NCI-H128 (cell line): Measurements from ENCODE around the gene EPHB2.
"Not testable (repeated sequence)": the region's sequence is repeated elsewhere in the genome, so short reads cannot be mapped to it uniquely, and the experiment has no call there.

ENCODE experiments used
- DNase-seq: peaks from one replicate; lab custom pipeline; 2025; ENCODE audit not compliant: unreplicated experiment; lab: John Stamatoyannopoulos, UW

EPHB2 gene

DNA sequence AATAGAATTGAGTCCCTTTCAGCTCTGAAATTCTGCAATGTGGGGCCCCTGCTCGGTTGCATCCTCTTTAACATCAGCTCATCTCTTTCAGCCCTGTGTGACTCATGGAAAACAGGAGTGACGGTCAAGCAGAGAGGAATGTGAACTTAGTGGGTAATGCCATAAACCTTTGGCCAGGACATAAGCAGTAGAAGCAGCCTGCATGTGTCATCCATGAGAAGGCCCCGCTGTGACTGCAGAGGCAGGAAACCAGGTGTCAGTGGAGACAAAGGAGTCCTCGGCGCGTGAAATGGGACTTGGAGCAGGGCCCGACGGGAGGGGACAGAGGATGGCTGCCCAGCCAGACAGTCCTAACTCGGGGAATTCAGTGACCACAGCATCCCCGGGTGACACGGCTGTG is 21.1 kb upstream of the EPHB2 start:
- DNase-seq: no peak

DNA sequence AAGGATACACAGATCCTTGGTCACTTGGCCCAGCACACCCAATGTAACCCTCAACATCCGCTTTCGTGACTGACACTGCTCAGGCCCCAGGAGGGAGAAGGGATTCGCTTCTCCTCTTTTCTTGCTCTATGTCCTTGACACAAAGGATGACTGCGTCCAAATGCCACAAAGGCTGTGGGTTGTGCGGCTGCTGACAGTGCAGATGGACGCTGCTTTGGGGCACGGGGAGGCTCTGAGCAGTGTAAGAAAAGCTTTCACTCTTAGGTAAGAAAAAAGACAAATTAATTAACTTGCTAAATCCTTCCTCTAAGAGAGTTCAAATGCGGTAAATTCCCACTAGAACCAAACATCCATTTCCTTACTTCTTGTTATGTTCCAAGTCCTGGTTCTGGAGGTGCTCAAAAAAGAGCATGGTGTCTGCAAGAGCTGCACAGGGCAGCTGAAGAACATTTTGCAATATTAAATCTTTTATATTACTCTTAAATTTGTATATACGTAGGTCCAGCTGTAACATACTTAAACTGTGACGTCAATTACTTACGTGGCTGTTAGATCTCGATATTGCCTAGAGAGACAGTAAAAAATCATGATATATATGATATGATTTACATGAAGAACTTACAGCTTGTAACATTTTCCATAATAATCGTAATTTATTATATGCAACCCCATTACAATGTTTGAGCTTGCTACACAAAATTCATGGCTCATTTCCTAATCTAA is 19.4 kb upstream of the EPHB2 start:
- no peak for DNase-seq

DNA sequence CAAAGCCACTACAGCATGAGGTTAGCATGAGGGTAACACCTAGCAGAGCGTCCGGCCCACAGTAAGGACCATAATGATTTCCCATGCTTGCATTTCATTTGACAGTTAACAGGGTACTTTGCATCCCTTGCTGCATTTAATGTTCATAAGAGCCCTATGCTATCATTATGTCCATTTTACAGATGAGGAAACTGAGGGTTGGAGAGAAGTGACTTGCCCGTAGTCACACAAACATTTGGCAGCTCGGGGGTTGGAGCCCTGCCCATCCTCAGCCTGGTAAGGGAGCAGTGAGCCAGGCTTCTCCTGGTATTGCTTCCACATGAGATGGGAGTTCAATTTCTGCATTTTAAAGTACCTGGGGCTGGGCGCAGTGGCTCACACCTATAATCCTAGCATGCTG is 16.5 kb upstream of the EPHB2 start:
- no peak for DNase-seq

DNA sequence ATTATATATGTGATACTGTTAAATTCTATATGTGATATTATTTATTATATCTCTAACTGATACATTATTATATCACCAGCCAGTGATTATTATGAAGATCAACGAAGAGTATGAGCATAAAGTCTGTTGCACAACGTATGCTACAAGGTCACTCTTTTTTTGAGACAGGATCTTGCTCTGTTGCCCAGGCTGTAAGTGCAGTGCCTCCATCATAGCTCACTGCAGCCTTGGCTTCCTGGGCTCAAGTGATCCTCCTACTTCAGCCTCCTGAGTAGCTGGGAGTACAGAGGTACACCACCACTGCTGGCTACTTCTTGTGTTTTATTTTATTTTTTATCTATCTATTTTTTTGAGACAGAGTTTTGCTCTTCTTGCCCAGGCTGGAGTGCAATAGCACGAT is 14.0 kb upstream of the EPHB2 start:
- no peak for DNase-seq

DNA sequence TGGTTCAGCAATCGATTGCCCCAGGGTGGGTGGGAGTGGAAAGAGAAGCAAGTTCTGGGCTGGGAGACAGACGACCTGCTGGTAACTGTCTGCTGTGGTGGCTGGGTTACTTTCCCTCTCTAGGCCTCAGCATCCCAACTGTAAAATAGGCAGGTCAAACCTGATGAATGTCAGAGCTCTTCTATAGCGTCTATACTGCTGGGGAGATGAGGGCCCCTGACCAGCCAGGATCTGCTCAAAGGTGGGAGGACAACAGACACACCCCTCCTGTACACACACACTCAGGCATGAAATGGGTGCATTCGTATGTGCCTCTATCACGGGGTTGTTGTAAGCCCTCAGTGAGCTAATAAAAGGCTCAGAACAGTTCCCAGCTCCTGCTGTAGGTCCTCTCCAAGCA is 12.7 kb upstream of the EPHB2 start:
- no peak for DNase-seq

DNA sequence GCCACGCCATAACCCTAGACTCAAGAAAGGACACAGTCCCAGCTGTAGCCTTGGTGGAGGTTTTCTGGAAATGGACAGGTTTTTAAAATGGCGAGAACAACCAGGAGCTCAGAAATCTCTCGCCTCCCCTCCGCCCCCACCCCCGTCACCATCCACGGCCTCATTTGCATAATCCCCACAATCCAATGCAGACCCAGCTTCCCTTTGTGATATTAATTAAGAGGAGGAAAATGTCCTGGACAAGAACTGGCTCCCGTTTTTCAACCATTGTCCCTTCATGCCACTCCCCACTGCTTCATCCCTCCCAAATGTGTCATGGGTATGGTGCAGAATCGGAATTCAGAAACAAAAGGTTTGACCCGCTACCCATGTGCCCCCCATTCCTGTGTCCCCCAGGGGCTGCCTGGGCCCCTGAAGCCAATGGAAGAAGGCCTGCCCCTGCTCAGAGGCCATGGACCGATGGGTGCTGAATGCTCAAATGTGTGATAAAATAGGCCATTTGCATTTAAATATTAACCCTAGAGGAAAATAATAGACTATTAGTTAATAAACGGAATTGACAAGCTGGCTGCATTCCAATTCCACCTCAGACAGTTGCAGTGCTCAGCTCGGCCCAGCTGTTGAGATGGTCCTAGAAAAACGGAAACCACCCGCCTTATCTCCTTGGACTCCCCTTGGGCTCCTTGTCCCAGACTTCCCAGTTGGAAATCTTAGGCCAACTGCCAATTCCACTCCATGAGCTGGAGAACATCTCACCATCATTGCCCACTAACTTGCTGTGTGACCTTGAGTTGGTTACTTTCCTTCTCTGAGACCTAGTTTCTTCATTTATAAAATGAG is 10.7 kb upstream of the EPHB2 start:
- no peak for DNase-seq

DNA sequence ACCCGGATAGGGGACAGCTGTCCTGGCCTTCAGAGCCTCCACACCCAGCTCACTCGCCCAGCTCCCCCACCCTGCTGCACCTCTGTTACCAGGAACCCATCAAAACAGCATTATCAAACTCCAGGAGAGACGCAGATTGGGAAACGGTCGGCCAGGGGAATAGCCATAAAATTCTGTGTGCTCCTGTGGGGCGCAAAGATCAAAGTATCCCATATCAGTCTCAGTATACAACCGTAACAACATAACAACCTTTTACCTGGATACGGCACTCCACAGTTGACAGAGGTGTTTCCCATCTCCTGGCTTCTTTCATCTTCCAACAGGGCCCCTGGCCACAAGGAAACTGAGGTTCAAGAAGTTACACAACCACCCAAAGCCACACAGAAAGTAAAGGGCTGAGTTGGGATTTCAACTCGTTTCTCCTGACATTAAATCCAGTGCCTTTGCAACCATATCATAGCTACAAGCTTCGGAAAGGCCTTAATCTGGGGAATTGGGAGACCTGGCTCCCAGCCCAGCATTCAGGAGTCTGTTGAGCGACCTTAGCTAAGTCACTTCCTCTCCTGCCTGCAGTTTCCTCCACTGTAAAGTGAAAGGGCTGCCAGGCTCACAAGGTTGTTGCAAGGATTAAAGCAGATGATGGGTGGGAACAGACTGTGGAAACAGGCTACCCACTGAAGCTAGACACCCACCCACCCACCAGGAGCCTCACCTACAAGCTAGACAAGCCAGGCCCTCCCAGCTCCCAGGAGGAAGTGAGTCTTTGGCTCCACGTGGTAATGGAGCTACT is 8.1 kb upstream of the EPHB2 start:
- no peak for DNase-seq

DNA sequence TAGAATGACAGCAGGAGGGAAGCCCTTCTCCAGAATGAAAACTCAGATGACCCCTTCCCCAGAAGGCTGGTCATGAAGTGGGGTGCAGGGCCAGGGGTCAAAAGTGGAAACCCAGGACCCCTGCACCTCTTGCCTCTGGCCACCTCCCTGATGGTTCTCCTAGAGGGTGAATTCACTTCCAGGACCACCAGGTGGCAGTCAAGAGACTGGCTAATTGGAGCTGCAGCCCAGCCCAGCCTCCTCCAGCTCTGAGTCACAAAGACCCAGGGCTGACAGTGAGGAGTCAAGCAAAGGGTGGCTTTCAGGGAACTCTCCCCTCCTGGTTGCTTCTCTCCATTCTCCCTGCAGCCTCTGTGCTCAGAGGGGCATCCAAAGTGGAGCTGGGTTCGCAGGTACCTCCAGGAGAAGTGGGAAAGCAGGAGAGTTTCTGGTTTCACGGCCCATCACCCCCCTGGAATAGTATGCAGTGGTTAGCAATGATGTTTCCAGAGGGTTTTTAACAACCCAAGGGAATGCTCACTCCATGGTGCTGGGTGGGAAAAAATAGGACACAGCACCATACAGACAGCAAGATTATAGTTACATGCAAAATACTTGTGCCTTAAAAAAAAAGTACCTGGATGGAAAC is 6.1 kb upstream of the EPHB2 start:
- peak; percentile 65 for DNase-seq

DNA sequence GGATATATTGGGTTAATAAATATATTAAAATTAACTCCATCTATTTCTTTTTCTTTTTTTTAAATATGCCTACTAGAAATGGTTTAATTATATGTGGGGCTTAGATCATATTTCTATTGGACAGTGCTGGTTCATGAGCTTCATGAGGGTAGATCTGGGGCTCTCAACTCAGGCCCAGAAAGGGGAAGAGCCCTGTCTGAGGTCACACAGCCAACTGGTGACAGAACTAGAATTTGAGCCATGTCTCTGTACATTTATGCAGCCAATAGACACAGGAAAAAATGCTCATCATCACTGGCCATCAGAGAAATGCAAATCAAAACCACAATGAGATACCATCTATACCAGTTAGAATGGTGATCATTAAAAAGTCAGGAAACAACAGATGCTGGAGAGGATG is 5.1 kb upstream of the EPHB2 start:
- no peak for DNase-seq

DNA sequence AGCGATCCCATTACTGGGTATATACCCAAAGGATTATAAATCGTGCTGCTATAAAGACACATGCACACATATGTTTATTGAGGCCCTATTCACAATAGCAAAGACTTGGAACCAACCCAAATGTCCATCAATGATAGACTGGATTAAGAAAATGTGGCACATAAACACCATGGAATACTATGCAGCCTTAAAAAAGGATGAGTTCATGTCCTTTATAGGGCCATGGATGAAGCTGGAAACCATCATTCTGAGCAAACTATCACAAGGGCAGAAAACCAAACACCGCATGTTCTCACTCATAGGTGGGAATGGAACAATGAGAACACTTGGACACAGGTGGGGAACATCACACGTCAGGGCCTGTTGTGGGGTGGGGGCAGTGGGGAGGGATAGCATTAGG is 4.5 kb upstream of the EPHB2 start:
- DNase-seq: not testable (repeated sequence)

DNA sequence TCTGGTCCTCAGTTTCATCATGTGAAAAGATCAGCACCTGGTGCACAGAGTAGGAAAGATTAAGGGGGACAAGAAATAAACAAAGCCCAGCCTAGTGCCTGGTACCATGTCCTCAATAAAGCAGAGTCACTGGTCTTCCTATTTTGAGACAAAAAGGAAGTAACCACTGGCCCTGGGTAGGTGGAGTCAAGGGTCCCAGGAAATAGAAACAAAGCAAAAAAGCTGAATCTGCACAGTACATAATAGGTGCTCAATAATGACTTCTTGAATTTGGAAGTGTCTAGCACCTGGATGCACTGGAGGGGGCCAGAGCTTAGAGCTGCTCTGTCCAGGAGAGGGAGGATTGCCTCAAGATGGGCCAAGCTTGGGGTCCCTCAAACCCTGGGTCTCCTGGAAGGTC is 1.9 kb upstream of the EPHB2 start:
- DNase-seq: no peak

DNA sequence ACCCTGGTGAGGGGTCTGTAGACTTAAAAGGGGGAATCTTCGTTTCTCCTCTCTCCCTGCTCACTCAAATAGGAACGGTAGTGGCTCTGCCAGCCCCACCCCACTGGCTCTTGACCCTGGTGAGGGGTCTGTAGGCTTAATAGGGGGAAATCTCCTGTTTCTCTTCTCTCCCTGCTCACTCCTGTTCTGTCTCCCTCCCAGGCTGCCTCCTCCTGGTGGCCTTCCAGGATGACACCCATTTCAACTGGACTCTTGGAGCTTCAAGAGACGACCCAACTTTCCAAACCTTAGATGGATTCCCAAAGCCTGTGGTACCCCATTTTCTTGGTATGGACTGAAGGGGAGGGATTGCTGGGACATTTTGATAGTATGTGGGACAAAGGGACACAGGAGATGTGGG is 1.4 kb upstream of the EPHB2 start:
- DNase-seq: no peak

DNA sequence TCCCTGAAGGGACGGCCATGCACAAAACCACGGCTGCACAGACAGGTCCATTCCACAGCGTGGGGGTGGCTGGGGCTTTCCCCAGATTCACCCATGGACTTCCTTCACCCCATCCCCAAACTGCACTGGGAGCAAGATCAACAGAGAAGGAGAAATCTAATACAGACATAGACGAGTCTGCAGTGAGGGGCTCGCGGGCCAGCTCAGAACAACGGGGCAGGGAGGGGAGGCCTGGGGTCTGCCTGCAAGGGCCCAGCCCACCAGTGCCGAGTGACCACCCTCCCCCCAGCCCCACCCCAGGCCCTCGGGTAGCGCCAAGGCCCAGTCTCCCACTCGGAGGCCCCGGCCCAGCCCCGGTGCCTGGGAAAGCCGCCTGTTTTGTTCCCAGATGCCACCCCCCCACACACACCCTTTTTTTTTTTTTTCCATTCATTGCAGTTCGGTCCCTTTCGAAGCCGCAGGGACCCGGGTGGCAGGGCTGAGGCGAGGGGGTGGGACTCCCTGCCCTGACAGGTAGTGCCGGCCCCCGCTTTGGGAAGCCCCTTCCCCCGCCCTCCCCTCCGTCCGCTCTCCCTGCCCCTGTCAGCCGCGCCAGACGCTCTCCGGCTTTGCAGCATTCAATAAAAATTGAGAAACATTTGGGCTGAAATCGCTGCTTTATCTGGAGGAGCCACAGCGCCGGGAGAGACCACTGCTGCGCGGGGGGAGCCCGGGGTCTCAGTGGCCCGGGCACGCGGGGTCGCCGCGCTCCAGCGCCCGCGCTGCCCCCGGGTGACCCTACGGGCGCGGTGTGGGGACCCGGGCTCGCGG is 543 bp upstream of the EPHB2 start:
- peak; percentile 28 for DNase-seq

DNA sequence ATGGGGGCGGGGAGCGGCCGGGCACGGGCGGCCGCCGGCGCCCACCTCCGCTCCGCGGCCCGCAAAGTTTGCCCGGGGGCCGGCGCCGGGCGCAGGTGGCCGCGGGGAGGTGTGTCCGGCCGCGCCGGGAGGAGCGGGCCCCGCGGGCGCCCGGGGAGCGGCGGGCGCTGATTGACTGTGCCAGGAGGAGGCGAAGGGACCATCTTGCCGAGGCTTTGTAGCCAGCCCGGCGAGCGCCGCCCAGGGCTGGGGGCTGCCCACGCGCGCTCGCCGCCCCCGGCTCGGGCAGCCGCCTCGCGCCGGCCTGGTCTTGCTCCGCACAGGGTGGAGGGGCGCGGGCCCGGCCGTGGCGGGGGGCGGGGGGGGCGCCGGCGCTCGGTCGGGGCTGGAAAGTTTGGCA is 432 bp downstream of the EPHB2 start:
- DNase-seq: no peak

DNA sequence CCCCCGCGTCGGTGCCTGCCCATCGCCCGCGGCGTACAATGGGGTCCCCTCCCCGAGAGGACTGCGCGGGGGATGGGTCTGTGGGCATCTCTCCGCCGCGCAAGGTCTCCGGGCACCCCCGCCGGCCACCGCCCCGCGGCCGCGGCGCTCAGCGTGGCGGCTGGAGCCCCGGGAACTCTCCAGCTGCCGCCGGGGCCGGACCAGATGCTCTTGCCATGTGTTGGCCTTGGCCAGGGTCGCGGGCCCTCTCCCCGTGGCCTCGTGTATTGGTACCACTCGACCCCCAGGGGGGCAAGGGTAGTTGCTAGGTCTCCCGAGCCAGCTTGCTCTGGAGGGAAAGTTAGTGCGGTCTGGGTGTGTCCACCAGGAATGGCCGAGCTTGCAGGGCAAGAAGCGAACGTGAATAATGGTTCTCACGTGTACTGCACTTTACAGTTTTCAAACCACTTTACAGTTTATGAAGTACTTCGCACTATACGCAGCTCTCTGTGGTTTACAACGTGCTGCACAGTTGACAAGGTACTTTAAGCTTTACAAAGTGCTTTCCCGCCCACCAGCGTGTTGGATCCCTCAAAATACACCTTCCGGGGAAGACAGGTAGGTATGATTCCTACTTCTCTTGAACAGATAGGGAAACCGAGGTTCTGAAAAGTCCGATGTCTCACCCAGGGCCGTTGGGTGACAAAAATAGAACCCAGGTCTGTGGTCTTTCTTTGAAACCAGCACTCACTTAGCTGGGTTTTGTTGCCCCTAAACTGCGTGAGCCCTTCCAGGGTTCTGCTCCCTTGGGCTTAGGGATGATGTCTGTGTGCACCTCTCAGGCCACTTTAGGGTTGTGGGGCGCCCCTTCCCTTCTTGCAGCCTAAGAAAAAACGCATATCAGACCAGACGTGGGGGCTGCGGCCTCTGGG is 1.2 kb downstream of the EPHB2 start:
- no peak for DNase-seq

DNA sequence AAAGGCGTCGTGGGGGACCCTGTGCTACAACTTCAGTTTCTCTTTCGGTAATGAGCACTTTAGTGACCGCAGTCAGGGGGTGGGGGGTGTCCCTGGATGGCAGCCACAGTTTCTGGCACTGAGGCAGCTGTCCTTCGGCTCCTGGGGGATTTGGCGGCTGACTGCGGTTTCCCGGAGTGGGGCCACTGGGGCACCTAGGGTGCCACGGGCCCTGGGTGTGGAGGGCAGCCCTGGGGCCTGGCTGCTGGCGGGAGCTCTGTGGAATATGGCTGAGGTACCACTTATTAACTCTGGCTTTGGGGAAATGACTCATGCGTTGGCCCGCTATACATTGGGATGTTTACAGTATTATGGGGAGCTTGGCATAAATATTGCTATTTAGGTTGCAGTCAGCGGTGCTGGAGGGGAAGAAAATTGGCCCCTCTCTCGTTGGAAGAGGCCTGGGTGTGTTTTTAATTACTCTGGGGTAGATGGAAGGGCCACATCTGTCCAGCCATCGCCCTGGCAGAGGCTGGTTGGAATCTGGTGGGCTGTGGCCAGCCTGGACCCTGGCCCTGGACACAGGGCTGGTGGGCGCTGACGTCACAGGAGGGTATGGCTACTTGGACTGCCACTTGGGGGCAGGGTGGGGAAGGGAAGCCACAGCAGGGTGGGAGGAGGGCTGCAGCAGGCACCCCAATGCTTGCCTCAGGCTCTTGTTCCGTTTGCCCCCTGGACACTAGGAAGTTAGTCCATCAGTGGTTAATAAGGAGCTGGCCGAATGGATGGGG is 2.0 kb downstream of the EPHB2 start:
- DNase-seq: no peak

DNA sequence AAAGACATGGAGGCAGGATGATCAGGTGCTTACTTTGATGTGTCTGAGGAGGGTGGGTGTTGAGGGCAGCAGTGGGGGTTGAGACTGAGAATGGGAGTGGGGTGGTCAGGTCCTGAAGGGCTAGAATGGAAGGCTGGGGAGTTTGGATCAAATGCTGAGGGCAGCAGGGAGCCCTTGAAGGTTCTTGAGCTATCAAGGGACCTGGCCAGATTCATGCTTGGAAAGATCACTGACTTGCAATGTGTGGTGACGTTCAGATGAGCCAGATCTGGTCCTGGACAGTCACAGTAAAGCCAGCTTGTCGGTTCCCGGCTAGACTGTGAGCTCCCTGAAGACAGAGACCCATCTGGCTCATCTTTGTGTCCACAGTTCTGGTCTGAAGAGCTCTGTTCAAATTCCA is 3.8 kb downstream of the EPHB2 start:
- no peak for DNase-seq

DNA sequence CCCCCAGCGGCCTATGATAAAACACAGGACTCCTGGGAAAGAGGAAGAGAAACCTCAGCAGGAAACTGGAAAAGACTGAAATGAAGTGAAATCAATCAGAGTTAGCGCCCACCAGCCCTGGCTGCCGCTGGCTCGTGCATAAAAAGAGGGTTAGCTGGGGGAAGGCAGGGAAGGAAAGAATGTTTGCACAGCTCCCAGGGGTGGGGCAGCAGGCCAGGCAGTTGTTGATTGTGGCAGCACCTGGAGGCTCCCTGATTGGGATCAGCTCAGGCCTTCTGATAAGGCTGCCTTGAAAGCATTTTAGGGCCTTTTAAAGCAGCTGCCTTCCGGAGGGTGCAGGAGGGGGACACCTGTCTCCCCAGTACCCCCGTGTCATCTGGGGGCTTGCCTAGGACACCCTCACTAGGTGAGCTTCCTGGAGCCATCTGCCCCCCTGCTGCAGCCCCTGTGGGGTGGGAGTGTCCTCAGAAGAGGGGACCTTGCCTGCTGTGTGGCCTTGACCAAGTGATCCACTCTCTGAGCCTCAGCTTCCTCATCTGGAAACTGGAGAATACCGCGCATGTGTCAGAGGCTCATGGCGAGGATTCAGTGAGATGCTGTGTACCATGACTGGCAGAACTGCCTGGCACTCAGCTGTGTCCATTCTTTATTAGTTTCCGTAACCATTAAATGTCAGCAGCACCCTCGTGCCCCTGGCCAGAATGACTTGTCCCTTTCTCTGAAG is 6.6 kb downstream of the EPHB2 start:
- no peak for DNase-seq
